PFSK-1 (cell line): ENCODE data around the gene STEAP2.

Experiments used
- FOXP2 ChIP-seq: optimal IDR thresholded peaks from 2 replicates; pipeline ENCODE3; 2011; ENCODE audit warnings: borderline replicate concordance, control low read depth, inconsistent platforms; ENCODE audit not compliant: insufficient read depth; ENCODE audit errors: extremely low read length, extremely low read depth
- POLR2AphosphoS5 ChIP-seq: IDR thresholded peaks from 2 replicates; pipeline ENCODE4 v1.6.1; 2012; ENCODE audit warnings: low read depth, mild to moderate bottlenecking, control low read depth, low read length, moderate library complexity
- SIN3A ChIP-seq: IDR thresholded peaks from 2 replicates; pipeline ENCODE4 v1.6.1; 2012; ENCODE audit warnings: mild to moderate bottlenecking, low read length, moderate library complexity, borderline replicate concordance; ENCODE audit not compliant: insufficient read depth
- TAF1 ChIP-seq: IDR thresholded peaks from 2 replicates; pipeline ENCODE4 v1.6.1; 2012; ENCODE audit warnings: low read length, control low read depth, borderline replicate concordance; ENCODE audit not compliant: insufficient read depth
- TF ChIP-seq, protein P1 (sequence below), 2 experiments: IDR thresholded peaks; 2 replicates each; pipeline versions ENCODE4 v1.6.1 to v1.8.0; 2011 to 2012; ENCODE audit warnings: low read depth in 2 of 2, low read length in 2 of 2, control low read depth in 1 of 2, inconsistent platforms in 1 of 2, mild to moderate bottlenecking in 1 of 2, moderate library complexity in 1 of 2; ENCODE audit not compliant: insufficient read depth in 1 of 2

STEAP2 gene

DNA sequence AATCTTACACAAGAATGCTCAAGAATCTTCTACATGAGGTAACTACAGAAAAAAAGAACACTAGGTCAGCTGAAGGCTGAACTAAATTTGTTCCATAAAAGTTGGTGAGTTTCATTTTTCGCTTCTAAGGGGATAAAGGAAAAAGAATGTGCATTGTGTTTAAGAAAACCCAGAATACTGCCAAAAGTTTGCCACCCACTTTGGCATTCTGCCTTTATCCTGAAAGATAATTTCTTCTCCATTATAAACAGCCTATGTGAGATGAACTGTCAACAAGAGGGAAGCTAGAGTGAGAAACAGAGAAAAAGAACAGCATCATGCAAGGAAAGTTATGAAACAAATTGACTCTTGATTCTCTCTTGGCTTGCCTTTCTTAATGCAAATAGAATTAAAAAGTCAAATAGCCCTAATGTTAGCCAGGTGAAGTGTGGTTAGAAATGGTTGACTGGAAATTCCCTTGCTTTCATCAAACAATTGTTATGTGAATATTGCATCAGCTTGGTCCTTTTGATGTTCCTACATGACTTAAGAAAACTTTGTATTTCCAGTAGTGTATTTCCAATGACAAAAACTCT is 31.4 kb upstream of the STEAP2 start:
- no peak for TF ChIP-seq SIN3A
- TF ChIP-seq POLR2AphosphoS5 = no peak
- TF ChIP-seq, protein P1, sequence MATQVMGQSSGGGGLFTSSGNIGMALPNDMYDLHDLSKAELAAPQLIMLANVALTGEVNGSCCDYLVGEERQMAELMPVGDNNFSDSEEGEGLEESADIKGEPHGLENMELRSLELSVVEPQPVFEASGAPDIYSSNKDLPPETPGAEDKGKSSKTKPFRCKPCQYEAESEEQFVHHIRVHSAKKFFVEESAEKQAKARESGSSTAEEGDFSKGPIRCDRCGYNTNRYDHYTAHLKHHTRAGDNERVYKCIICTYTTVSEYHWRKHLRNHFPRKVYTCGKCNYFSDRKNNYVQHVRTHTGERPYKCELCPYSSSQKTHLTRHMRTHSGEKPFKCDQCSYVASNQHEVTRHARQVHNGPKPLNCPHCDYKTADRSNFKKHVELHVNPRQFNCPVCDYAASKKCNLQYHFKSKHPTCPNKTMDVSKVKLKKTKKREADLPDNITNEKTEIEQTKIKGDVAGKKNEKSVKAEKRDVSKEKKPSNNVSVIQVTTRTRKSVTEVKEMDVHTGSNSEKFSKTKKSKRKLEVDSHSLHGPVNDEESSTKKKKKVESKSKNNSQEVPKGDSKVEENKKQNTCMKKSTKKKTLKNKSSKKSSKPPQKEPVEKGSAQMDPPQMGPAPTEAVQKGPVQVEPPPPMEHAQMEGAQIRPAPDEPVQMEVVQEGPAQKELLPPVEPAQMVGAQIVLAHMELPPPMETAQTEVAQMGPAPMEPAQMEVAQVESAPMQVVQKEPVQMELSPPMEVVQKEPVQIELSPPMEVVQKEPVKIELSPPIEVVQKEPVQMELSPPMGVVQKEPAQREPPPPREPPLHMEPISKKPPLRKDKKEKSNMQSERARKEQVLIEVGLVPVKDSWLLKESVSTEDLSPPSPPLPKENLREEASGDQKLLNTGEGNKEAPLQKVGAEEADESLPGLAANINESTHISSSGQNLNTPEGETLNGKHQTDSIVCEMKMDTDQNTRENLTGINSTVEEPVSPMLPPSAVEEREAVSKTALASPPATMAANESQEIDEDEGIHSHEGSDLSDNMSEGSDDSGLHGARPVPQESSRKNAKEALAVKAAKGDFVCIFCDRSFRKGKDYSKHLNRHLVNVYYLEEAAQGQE (IDR thresholded peaks at IDR 0.05; ENCODE audit: insufficient read depth in 1 of 2, low read depth in 2 of 2, low read length in 2 of 2) = no peak
- TF ChIP-seq FOXP2 = no peak
- no peak for TF ChIP-seq TAF1

DNA sequence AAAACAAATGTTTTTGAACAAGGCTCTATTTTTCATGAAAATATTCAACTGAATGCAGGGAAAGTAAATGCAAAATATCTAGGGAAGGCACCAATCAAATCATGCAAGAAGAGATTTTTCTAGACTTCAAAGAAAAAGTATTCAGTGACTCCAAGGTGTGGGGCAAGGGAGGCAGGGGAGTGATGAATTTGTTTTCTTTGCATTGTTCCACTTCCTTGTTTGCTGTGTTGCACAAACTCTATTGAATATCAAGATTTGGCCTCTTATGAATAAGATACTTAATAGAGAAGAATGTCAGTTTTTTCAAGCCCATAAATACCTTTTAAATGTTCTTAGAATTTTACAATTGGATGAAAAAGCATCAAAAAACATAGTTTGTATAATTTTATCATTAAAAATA is 30.9 kb upstream of the STEAP2 start:
- TF ChIP-seq TAF1 (no peak), FOXP2 (no peak), POLR2AphosphoS5 (no peak), SIN3A (no peak)
- TF ChIP-seq, protein P1 (IDR thresholded peaks at IDR 0.05; ENCODE audit: insufficient read depth in 1 of 2, low read depth in 2 of 2, low read length in 2 of 2) = no peak

DNA sequence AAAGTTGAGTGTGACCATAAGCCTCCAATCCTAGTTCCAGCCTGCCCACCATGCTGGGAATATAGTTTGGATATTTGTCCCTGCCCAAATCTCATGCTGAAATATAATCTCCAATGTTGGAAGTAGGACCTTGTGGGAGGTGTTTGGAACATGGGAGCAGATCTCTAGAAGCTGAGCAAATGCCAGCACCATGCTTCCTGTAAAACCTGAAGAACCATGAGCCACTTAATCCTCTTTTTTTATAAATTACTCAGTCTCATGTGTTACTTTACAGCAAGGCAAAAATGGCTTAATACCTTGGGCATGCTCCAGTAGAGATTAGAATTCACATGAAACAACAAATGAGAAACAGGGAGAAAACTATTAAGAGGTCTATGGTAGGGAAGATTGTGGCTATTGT is 30.1 kb upstream of the STEAP2 start:
- TF ChIP-seq FOXP2 (no peak), POLR2AphosphoS5 (no peak), SIN3A (no peak), TAF1 (no peak)
- TF ChIP-seq, protein P1 (IDR thresholded peaks at IDR 0.05; ENCODE audit: insufficient read depth in 1 of 2, low read depth in 2 of 2, low read length in 2 of 2) = no peak

DNA sequence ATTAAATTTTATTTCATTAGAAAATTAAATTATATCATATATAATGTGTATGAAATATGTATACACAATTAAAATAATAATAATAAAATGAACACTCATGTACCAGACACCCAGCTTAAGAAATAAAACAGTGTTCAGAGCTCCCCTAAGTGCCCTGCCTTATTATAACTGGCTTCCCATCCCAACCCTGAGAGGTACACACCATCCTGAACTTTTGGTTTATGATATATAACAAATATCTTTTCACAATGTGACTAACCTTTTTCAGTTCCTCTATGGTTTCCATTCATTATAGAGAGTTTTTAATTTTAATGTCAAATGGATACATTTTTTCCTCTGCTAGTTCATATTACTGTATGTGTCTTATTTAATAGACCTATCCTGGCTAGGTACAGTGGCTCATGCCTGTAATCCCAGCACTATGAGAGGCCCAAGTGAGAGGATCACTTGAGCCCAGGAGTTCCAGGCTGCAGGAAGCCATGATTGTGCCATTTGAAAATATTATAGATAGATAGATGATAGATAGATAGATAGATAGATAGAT is 24.0 kb upstream of the STEAP2 start:
- TF ChIP-seq, protein P1 (IDR thresholded peaks at IDR 0.05; ENCODE audit: insufficient read depth in 1 of 2, low read depth in 2 of 2, low read length in 2 of 2) = no peak
- TF ChIP-seq FOXP2 = no peak

DNA sequence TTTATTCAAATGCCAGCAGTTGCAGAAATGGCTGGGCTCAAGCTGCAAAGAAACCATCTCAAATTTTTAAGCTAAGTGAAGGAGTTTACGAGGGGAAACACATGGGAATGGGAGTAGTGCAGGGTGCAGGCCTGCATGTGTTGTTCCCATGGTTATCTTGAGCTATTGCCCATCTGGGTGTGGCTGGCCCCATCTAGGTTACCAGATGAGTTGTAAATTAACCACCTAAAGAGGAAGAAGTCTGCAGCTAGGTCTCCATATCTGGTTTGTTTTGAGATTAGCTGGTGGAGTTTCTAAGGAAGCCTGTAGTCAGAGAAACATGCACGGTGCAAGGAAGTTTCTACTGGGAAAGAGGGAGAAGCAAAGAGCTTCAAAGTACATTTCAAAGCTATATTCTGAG is 23.3 kb upstream of the STEAP2 start:
- TF ChIP-seq FOXP2 = no peak
- TF ChIP-seq, protein P1 (IDR thresholded peaks at IDR 0.05; ENCODE audit: insufficient read depth in 1 of 2, low read depth in 2 of 2, low read length in 2 of 2) = no peak
